Measurements from ENCODE around the gene SPG21. TPM values are rescaled to one million over a fixed set of nuclear protein-coding genes. Genes with fewer than 3 reads are reported as not detected.

Gene SPG21
- total RNA-seq, 1 donor from 2014 or later, result 71.8 TPM

- Mint-ChIP-seq H3K27ac (ENCODE audit: unreplicated experiment) (no peak overlapping the region), H3K4me1 (peaks cover 34% of the 10 kb centered on the region), H3K9me3 (no peaks in the 10 kb centered on the region), H3K36me3 (ENCODE audit: low read depth) (no peaks in the 10 kb centered on the region), H3K4me3 (peak overlapping the region; percentile 65), H3K27me3 (ENCODE audit: low read depth) (no peaks in the 10 kb centered on the region)
- DNase-seq (ENCODE audit: low read depth, low spot score), result no peak
- TF ChIP-seq CTCF (conservative IDR thresholded peaks at IDR 0.05), result no peak
Observed at GRCh38 chr15:64991536-64992135, 1.9 kb upstream of the SPG21 start.

GRCh38 chr15:64990168-64990470 is 405 bp upstream of the SPG21 start:
- Mint-ChIP-seq H3K9me3 (no peaks in the 10 kb centered on the region), H3K27ac (ENCODE audit: unreplicated experiment) (peak overlapping the region; percentile 89), H3K36me3 (ENCODE audit: low read depth) (no peaks in the 10 kb centered on the region), H3K4me1 (peaks cover 40% of the 10 kb centered on the region), H3K4me3 (peak overlapping the region; percentile 95), H3K27me3 (ENCODE audit: low read depth) (no peaks in the 10 kb centered on the region)
- TF ChIP-seq CTCF (conservative IDR thresholded peaks at IDR 0.05), result no peak
- DNase-seq (ENCODE audit: low read depth, low spot score), result no peak

- H3K27ac Mint-ChIP-seq (ENCODE audit: unreplicated experiment), result peak overlapping the region; percentile 36
- H3K4me1 Mint-ChIP-seq, result peaks cover 47% of the 10 kb centered on the region
- no peak for TF ChIP-seq CTCF (conservative IDR thresholded peaks at IDR 0.05)
- DNase-seq (ENCODE audit: low read depth, low spot score), result no peak
- H3K9me3 Mint-ChIP-seq, result no peaks in the 10 kb centered on the region
- H3K4me3 Mint-ChIP-seq, result peak overlapping the region; percentile 97
- H3K27me3 Mint-ChIP-seq (ENCODE audit: low read depth), result no peaks in the 10 kb centered on the region
- H3K36me3 Mint-ChIP-seq (ENCODE audit: low read depth), result no peaks in the 10 kb centered on the region
Observed at GRCh38 chr15:64987136-64987535, 2.6 kb downstream of the SPG21 start.

GRCh38 chr15:64985366-64986033 is 4.2 kb downstream of the SPG21 start:
- Mint-ChIP-seq H3K36me3 (ENCODE audit: low read depth) (no peaks in the 10 kb centered on the region), H3K27me3 (ENCODE audit: low read depth) (no peaks in the 10 kb centered on the region), H3K4me1 (peaks cover 48% of the 10 kb centered on the region), H3K9me3 (no peaks in the 10 kb centered on the region), H3K4me3 (peak overlapping the region; percentile 35), H3K27ac (ENCODE audit: unreplicated experiment) (no peak overlapping the region)
- no peak for DNase-seq (ENCODE audit: low read depth, low spot score)
- no peak for TF ChIP-seq CTCF (conservative IDR thresholded peaks at IDR 0.05)

- H3K27me3 Mint-ChIP-seq (ENCODE audit: low read depth), result no peaks in the 10 kb centered on the region
- peaks cover 4% of the 10 kb centered on the region for H3K36me3 Mint-ChIP-seq (ENCODE audit: low read depth)
- peaks cover 40% of the 10 kb centered on the region for H3K4me1 Mint-ChIP-seq
- no peak for DNase-seq (ENCODE audit: low read depth, low spot score)
- H3K27ac Mint-ChIP-seq (ENCODE audit: unreplicated experiment), result no peak overlapping the region
- H3K4me3 Mint-ChIP-seq, result no peak overlapping the region
- TF ChIP-seq CTCF (conservative IDR thresholded peaks at IDR 0.05), result no peak
- no peaks in the 10 kb centered on the region for H3K9me3 Mint-ChIP-seq
Observed at GRCh38 chr15:64982472-64982871, 7.2 kb downstream of the SPG21 start.
